ENCODE results near the gene TMEM256.

GRCh38 chr17:7361906-7362305, 42.0 kb downstream of the TMEM256 start:
- no peak for TF ChIP-seq EZH2phosphoT487 (IDR thresholded peaks at IDR 0.05; ENCODE audit: insufficient read depth, low read depth)
- TF ChIP-seq EZH2 (IDR thresholded peaks at IDR 0.05; ENCODE audit: insufficient read depth, poor library complexity, severe bottlenecking), result no peak
